Neutrophil (primary cell): ENCODE data around the gene ATOH8.

Source experiments
- H3K27ac ChIP-seq: fragments of 200-600 bp; sonication (generic); 2 replicates; pipeline ENCODE4 v1.5.1; 2016; ENCODE audit warnings: mild to moderate bottlenecking, moderate library complexity
- H3K27me3 ChIP-seq: fragments of 200-600 bp; sonication (generic); 2 replicates; pipeline ENCODE4 v1.6.0; 2016; ENCODE audit warnings: mild to moderate bottlenecking
- H3K36me3 ChIP-seq: fragments of 200-600 bp; sonication (generic); 2 replicates; pipeline ENCODE4 v1.5.1; 2017
- H3K4me1 ChIP-seq, 2 experiments: fragments of 200-600 bp in 1 of 2; sonication (generic) in 1 of 2; 1 replicate in 1 of 2; 2 replicates in 1 of 2; pipeline versions ENCODE4 v1.5.1 to v1.6.1; 2013 to 2016; ENCODE audit warnings: low read depth in 1 of 2, low read length in 1 of 2, mild to moderate bottlenecking in 1 of 2, moderate library complexity in 1 of 2; ENCODE audit not compliant: control insufficient read depth in 1 of 2, insufficient read depth in 1 of 2
- H3K4me3 ChIP-seq, 2 experiments: fragments of 200-600 bp in 1 of 2; sonication (generic) in 1 of 2; 1 replicate in 1 of 2; 2 replicates in 1 of 2; pipeline ENCODE4 v1.5.1; 2013 to 2016; ENCODE audit warnings: low read depth in 1 of 2, low read length in 1 of 2, mild to moderate bottlenecking in 1 of 2, moderate library complexity in 1 of 2
- H3K9me3 ChIP-seq: fragments of 200-600 bp; sonication (generic); 2 replicates; pipeline ENCODE4 v1.5.1; 2016
- TF ChIP-seq, protein P1 (sequence below): fragments of 200-600 bp; sonication (generic); IDR thresholded peaks from 2 replicates; pipeline ENCODE4 v1.5.1; 2016; ENCODE audit warnings: antibody characterized with exemption

The ATOH8 gene

DNA sequence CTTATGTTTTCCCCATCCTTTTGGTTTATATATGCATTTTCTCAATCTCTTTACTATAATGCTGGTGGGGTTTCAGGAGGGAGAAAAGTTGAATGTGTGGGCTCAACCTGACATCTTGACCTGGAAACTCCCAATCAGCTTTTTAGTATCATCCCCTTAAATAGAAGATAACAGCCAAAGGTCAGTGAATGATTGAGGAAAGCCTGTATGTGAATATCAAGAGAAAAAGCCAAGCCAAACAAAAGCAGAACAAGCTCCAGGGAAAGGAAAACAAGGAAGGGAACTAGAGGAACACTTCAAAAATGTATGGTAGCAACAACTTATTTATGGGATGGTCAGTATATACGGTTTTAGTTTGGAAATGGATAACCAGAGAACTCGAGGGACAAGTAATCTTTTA lies 28.3 kb upstream of the ATOH8 start:
- Histone ChIP-seq H3K27me3 (no peaks in the 10 kb centered on the region), H3K9me3 (no peaks in the 10 kb centered on the region), H3K4me1 (peaks cover 16 to 20% of the 10 kb centered on the region in 2 experiments), H3K4me3 (no peak overlapping the region), H3K27ac (no peak overlapping the region), H3K36me3 (no peaks in the 10 kb centered on the region)
- TF ChIP-seq, protein P1, sequence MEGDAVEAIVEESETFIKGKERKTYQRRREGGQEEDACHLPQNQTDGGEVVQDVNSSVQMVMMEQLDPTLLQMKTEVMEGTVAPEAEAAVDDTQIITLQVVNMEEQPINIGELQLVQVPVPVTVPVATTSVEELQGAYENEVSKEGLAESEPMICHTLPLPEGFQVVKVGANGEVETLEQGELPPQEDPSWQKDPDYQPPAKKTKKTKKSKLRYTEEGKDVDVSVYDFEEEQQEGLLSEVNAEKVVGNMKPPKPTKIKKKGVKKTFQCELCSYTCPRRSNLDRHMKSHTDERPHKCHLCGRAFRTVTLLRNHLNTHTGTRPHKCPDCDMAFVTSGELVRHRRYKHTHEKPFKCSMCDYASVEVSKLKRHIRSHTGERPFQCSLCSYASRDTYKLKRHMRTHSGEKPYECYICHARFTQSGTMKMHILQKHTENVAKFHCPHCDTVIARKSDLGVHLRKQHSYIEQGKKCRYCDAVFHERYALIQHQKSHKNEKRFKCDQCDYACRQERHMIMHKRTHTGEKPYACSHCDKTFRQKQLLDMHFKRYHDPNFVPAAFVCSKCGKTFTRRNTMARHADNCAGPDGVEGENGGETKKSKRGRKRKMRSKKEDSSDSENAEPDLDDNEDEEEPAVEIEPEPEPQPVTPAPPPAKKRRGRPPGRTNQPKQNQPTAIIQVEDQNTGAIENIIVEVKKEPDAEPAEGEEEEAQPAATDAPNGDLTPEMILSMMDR = no peak

DNA sequence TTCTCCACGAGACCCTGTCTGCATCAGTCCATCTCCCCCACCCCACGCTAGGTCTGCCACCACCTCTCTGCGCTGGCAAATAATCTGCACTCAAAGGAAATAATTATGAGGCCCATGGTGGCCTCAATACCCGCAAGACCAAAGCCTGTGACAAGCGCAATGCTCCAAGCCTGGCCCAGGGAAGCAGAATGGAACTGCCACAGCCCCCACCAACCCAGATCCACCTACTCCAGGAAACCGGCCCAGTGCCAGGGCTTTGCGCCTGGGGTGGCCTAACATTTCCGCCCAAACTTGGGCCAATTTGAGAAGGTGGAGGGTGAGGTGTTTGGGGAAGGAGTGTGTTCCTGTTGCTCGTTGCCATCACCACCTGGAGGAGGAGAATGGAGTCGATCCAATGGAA lies 26.0 kb upstream of the ATOH8 start:
- TF ChIP-seq, protein P1 = no peak
- no peak overlapping the region for H3K4me3 ChIP-seq
- no peaks in the 10 kb centered on the region for H3K9me3 ChIP-seq
- H3K4me1 ChIP-seq = peaks cover 15 to 19% of the 10 kb centered on the region in 2 experiments
- no peak overlapping the region for H3K27ac ChIP-seq
- no peaks in the 10 kb centered on the region for H3K36me3 ChIP-seq
- no peaks in the 10 kb centered on the region for H3K27me3 ChIP-seq

DNA sequence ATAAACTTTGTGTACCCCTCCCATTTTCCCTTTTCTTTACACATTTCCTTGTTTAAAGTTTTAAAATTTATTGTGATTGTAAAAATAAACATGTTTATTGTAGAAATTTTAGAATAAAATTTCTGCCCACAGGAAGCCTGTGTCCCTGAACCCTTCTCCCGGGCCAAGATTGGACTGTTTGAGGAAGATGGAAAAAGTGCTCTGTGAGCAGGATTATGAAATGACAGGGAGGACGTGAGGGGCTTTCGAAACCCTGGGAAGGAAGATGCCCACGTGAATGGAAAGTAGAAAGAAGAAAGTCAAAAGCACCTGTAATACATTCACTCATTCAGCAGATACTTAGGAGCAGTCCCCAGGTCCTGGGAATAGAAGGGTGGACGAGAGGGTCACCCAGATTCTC lies 25.4 kb upstream of the ATOH8 start:
- Histone ChIP-seq H3K4me1 (peaks cover 15 to 19% of the 10 kb centered on the region in 2 experiments), H3K4me3 (no peak overlapping the region), H3K27ac (no peak overlapping the region), H3K27me3 (no peaks in the 10 kb centered on the region), H3K36me3 (no peaks in the 10 kb centered on the region), H3K9me3 (no peaks in the 10 kb centered on the region)
- TF ChIP-seq, protein P1 = no peak

DNA sequence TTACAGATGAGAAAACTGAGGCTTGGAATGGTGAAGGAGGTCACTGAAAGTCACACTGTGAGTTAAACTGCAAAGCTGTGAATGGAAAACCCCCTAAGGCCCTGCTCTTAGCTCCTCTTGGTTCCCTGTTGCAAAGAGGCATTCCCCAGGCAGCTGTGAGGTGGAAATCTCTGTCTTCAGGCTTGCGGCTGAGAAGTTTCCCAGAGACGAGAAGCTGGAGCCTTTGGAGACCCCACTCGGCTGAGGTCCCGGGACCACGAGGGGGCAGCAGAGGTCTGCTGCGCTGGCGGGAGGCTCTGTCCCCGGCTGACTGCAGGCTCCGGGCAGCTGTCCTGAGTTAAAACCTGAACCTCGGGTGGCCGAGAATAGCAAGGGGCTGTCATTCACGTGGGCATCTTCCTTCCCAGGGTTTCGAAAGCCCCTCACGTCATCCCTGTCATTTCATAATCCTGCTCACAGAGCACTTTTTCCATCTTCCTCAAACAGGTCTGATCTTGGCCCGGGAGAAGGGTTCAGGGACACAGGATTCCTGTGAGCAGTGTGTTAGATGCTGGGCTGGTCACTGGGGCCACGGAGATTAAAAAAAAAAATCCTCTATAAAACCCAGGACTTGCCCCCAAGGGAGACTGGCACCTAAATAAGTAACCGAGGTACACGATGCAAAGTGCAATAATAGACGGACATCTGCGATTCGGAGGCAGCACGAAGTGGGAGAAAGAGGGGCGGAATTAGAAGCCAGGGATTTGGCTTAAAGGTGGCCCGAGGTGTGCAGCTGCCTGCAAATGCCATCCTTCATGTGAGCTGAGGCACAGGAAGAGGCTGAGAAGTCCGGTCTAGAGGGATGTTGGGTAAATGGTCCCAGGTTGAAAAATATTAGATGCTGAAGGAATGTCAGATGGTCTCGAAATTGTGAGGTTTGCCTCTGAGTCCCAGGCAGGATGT lies 24.6 kb upstream of the ATOH8 start:
- H3K27ac ChIP-seq = no peak overlapping the region
- H3K9me3 ChIP-seq = no peaks in the 10 kb centered on the region
- no peaks in the 10 kb centered on the region for H3K27me3 ChIP-seq
- H3K4me1 ChIP-seq = peaks cover 15 to 19% of the 10 kb centered on the region in 2 experiments
- no peaks in the 10 kb centered on the region for H3K36me3 ChIP-seq
- peak overlapping the region; percentile 15 to 18 for H3K4me3 ChIP-seq
- TF ChIP-seq, protein P1 = peak; percentile 70

DNA sequence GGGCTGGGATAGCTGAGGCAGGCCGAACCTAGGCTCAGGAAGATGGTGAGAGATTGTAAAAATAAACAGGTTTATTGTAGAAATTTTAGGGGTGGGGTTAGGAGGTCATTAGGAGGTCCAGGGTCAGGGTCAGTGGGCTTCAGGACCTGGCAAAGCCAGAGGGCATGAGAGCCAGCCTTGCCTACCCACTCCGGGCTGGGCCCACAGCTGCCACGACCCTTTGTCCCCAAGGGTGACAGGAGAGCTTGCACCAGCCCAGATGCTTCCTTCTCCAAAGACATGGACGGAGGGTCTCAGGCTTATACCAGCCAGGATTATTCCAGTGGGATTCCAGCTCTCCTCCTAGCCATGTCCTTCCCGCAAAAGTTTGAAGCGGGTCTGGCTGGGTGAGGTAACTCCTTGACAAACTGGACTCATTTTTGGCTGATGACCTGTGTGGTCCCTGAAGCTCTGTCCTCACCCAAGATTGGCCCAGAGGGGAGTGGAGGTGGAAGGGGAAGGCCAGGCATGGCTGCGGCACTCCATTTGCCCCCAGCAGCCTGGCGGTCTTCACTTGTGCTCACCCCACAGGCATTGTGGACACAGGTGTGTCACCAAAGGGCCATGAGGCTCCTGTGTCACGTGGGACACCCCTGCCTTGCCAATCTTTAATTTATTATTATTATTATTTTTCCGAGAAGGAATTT lies 23.8 kb upstream of the ATOH8 start:
- no peak overlapping the region for H3K27ac ChIP-seq
- TF ChIP-seq, protein P1 = no peak
- no peaks in the 10 kb centered on the region for H3K9me3 ChIP-seq
- peaks cover 15 to 19% of the 10 kb centered on the region in 2 experiments for H3K4me1 ChIP-seq
- no peak overlapping the region for H3K4me3 ChIP-seq
- no peaks in the 10 kb centered on the region for H3K36me3 ChIP-seq
- no peaks in the 10 kb centered on the region for H3K27me3 ChIP-seq
